Activated CD4-positive, CD25-positive, alpha-beta regulatory T cell treated with anti-CD3 and anti-CD28 coated beads, Interleukin-2, amount 50 U/mL, for 24 hours (primary cell): ENCODE data around the gene ITGA4.

Experiments used
- ATAC-seq, 2 donors: fragments of 150-1000 bp; cut with Tn5 transposase; one replicate each; pipeline ENCODE4 v1.10.0; 2021; ENCODE audit warnings: mild to moderate bottlenecking in 1 of 2, moderate library complexity in 1 of 2

The ITGA4 gene

DNA sequence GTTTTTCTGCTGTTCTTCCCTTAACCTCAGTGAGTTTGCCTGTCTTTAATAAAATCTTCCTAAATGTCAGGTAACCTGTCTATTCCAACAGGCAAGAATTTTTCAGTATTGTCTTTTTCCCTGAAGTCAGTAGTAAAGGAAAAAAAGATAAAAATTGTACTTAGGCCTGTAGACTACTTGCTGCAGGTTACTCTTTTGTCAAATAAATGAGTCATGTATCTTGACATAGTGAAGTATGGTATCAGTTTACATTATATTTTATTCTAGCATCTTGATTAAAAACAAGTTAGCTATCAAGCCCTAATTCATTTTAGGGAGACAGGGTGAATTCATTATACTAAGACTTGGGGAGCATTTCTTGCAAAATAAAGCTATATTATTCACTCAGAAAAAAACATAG, 59.8 kb downstream of the ITGA4 start:
- ATAC-seq = no peak

DNA sequence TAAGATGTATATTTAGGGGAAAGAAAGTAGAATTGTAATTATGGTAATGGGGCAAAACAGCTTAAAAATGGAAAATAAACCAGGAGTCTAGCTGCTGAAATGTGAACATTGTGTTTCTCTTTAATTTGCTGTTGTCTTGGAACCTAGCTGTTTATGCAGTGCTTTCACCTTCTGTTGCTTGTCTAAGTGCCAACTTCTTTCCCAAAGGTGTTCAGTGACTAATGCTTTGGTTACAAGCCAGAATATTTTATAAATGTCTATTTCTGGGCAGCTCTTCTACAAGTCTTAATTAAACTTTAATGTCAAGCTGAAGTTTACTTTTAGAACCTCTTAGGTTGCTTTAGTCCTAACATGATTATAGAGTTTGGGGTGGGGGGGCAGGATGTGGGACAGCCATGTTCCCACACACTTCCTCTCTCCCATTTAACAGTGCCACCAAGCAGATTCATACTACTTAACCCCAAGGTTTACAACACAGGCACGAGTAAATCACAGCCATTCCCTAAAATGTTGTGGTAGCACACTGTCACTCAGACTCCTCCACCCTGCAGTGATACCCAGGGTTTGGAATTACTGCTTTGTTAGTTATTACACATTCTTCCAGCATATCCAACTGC, 60.6 kb downstream of the ITGA4 start:
- ATAC-seq = no peak

DNA sequence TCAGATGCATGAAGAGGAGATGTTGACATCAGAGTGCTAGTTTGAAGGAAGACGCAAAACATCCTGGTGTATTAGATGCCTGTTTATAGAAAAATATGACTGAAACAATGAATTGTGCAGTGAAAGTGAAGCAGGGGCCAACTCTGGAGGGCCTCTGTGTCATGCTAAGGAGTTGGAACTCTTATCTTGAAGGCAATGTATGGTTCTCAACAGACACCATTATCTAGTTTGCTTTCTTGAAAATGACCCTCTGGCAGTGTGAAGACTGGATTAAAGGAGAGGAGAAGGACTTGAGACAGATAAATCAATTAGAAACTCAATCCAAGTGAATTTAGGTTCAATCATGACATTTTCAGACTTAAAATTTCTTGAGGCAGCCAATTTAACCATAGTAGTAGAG, 63.1 kb downstream of the ITGA4 start:
- ATAC-seq = no peak

DNA sequence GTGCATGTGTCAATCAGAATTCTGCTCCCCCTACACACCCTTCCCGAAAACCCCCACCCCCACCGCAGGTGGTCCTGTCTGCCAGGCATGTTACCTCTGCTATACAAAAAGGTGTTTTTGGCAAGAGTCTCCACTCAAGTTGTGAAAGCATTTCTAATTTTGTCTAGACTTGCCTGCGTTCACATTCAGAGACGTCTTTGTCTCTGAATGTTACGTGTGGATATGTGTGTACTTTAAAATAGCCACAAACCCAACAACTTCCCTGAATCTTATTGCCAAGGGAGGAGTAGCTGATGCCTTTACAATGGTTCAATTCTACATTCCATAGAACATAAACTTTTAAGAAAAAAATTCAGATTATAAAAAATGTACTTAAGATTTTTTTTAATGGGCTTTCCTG, 66.6 kb downstream of the ITGA4 start:
- no peak for ATAC-seq

DNA sequence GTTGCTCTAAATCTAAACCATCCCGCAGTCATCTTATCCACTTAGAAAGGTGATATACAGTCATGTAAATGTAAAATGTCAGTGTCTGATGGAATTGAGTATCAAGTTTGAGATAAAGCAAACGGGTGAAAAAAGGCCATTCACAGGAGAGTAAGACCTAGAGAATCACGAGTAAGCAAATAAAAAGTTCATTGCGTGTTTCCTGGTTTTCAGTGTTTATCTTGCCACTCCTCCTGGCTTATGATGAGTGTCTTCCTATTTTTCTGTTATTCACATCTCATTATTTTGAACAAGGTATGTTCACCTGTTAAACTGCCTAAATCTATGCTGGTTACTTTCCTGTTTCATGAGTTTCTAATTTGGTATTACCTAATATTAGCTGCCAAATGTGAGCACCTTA, 68.8 kb downstream of the ITGA4 start:
- no peak for ATAC-seq

DNA sequence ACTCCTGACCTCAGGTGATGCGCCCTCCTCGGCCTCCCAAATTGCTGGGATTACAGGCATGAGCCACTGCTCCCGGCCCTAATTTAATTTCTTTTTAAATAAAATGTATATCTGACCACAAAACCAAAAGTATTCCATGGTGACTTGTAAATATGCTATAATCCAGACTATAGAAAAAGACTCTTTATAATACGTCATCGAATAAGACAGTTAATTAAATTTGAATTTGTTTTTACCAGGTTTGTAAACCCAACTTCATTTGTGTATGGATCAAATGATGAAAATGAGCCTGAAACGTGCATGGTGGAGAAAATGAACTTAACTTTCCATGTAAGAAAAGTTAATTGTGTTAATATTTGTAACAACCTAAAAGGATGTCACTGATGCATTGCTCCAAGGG, 69.9 kb downstream of the ITGA4 start:
- ATAC-seq = no peak

DNA sequence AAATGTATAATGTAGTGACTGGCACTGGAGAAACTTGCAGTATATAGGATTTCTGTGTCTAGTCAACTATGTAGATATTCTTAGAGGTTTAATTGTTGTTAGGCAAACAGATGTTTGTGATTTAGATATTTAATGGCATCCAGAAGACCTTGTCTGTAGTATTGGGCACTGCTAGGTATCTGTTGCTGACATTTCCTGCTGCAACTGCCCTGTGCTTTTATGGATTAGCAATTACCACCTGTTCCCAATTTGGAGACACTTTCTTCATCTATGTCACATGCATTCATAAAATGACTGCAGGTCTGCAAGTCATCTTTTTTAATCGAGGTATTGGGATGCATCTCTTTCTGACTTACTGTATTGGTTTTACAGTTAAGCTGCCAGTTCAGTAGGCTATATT, 71.3 kb downstream of the ITGA4 start:
- no peak for ATAC-seq

DNA sequence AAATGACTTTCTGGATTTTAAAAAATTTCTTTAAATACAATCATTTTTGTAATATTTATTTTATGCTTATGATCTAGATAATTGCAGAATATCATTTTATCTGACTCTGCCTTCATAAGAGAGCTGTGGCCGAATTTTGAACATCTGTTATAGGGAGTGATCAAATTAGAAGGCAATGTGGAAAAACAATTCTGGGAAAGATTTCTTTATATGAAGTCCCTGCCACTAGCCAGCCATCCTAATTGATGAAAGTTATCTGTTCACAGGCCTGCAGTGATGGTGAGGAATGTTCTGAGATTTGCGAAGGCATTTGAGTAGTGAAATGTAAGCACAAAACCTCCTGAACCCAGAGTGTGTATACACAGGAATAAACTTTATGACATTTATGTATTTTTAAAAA, 79.5 kb downstream of the ITGA4 start:
- ATAC-seq = no peak

DNA sequence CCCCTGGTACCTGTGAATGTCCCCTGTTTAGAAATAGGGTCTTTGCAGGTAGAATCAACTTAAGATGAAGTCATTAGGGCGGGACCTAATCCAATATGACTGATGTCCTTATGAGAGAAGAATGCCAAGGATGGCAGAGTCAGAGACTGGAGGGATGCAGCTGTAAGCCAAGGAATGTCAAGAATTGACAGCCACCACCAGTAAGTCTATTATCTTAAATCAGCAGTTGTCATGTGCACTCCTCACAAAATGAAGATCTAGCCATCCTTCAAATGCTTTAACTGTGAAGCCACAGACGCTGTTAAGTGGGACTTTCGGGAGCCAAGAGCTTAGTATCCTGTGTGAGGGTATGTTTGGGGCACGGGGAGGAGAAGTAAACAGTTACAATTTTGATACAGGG, 83.2 kb downstream of the ITGA4 start:
- ATAC-seq = no peak

DNA sequence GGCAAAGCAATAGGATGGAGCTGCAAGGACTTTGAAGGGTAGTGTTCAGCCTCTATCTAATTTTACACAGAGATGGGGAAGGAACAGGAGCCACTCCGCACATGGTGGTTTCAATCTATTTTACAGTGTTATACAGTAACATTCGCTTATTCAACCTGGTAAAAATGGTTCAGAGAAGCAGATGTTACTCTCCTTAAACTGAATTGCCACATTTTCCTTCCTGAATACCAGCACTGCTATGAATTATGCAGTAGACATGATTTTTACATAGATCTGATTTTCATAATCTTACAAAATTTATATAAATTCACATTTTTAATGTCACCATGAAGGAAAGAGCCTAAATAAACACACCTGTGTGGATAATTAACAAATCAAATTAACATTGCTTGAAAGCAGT, 85.0 kb downstream of the ITGA4 start:
- no peak for ATAC-seq

DNA sequence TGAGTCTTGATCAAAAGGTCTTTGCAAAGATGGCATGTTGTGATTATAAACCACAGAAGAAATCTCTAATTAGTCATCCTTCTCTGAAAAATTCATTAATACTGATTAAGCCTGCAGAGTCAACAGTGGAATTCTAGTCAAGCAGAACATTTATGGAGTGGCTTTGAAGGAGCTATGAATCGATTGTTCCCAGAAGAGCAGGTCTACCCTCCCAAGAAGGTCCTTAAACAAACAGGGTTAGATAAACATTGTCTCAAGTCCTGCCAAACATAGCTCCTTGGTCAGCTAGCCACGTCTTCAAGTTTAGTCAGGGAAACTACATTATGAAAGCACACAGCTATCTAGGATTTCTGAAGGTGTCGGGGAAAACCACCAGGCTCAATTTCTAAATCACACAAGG, 88.9 kb downstream of the ITGA4 start:
- ATAC-seq = peak in 1 of 2 donors; percentile 43

DNA sequence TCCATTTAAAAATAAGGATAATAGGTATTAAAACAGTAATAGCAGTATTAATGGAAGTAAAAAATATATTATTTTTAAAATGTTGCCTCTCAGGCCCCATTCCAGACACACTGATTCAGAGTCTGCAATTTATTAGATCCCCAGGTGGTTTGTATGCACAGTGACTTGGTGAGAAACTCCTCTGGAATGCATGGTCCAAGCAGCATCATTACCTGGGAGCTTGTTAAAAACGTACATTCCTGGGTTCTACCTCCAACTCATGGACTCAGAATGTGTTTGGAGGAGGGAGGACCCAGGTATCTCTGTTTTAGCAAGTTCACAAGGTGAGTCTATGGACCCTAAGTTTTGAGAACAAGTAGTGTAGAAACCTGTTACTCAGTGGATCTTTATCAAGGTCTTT, 95.6 kb downstream of the ITGA4 start:
- ATAC-seq = no peak

DNA sequence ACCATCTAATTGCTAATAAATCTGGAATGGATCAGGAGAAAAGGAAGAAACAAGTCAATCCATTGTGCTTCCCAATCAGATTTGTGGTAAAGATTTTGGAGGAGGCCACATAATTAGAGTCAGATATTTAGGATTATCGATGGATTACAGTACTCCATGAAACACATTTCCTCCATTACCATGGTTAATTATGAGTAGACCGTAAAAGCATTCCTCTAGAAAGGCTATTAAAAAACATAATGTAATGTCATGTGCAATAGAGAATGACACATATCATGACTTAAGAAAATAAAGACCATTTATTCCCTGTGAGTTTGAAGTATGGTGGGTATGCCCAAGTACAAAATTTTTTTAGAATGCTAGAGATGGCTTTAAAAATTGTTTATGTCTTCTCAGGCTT, 96.1 kb downstream of the ITGA4 start:
- no peak for ATAC-seq

DNA sequence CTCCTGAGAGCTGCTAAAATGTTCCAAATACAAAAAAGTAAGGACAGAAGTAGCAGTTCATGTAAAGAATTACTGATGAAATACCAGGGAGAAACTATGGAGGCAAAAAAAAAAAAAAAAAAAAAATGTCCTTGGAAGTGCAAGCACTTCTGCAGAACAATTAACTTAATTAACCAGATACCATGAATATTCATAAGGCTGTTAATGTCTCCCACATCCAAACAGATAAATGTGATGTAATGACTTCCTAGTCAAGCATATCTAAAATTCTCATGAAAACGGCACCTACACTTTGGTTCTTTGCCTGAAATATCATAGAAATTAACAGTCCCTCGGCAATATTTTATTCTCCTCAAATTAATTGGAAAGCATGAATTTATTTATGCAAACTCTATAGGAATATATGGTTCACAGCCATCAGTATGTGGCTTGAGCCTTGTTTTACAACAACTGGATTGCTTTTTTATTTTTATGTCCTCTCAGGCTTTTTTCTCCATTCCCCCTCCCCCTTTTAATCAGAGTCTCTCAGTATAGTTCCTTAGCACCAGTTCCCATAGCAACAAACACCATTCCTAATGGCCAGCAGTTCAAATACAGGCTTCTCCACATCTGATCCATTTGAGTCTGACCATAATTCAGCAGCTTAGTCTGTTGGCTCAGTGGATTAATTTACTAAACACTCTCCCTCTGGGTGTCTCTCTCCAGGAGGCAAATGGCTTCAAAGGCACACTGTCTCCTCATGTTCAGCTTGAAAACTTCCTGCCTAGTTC, 97.1 kb downstream of the ITGA4 start:
- no peak for ATAC-seq

DNA sequence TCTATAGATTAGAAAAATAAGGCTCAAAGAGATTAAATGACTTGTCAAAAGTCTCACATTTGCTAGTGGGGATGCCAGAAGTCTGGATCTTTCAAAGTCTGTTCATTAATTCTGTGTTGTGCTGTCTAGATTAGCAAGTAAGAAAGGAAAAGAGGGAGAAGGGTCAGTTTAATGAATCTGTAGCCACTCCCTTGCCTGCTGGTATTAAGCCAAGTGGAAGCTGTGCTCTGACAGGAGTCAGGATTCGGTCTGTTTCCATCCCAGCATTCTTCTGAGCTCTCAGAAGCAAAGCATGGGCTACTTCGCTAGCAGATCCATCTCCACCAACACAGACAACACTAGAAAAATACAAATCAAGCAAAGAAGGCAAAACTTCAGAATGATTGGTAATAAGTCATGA, 101.2 kb downstream of the ITGA4 start:
- ATAC-seq = no peak

DNA sequence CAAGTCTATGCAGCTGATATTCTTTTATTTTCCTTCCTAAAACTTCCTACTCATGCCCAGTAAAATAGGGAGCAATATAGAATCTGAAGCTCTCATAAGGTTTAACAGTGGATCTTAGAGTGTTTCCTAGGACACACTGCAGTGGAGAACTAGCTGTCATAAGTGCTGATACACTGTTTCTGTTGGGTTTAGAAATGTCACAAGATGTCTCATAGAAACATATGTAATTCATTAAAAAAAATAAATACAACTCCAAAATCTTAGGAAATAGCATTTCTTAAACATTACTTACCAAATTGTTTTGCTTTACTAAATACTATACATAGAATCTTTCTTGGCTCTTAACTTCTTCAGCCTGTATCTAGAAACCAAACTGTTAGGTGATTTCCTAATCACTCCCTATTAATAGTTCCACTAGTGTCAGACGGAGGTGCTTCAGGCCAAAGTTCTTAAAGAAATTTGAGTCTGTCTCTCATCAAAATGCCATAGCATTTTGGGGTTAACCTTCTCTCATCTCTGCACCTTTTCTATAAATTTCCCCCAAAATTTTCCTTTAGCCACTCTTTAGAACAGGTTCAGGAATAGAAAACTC, 106.0 kb downstream of the ITGA4 start:
- ATAC-seq = no peak

DNA sequence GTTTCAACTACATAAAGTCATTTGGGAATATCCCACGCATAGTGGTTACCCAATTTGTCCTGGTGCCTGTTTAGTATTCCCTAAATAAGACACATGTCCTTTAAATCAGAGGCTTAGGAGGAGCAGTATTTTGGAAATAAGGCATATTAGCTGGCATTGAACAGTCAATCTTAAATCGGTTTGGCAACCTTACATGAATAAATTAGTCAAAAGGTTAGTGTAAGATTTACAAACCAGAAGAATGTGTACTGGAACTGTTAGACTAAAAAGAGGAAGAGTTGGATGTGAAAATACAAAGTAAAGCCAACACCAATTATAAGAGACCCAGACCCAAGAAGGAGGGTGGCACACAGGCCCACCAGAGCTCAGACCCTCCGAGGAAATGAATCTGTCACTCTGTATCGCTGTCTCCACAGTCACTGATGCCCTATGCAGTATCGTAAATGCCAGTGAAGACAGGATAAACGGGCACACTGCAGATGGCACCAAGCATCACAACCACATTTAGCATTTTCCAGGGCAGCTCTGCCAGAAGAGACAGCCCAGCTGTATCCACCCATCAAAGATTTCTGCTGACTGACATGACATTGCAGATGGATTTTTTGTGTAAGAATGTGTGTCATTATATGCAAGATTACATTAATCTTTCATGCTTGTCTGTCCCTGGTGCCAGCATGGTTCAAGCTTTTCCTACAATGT, 109.3 kb downstream of the ITGA4 start:
- no peak for ATAC-seq

DNA sequence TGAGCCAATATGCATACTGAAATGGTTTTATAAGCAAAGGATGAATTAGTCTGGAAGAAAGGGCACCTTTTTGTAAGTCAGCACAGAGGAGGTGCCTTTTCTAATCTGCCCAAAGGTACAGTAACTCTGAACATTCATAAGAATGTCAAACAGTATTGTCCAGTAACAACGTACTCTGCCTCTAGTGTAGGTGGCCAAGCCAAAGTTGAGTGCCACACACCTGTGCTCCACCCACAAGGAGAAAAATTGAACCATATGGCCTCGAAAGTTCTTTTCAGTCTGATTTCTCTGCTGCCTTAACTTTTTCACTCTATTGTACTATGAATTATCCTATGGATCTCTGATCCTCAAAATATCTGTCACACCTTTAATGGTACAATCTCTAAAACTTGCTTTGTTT, 112.9 kb downstream of the ITGA4 start:
- ATAC-seq = no peak

DNA sequence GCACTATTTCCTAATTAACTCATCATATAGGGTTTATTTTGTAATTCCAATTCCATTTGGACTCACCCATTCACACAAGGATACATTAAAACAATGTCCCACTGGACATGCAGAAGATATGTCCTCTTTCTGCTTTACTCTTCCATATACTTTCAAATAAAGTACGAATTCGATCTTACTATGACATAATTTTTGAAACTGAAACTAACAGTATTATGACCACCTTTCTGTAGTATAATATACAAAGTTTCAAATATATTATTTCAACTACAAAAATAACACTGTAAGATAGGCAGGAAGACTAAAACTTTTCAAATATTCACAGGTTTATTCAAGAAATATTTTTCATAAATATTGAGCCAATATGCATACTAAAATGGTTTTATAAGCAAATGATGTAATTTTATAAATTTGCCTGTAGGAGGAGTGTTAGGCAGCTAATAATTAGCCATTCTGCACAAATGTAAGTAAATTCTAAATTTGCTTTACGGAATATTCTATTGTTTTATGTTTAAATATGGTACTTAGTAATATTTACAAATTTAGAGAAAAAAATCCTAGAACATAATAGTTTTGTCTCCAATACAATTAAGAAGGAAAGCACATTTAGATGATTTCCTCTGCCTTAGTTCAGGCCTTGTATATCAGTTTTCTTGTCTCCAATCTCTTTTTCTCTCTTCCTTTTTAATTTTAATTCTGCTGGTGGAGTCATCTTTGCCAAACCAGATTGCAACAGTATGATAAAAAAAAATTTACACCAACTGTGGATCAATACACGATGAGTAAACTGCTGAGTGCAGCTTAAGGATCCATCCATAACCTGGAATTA, 113.9 kb downstream of the ITGA4 start:
- ATAC-seq = no peak

DNA sequence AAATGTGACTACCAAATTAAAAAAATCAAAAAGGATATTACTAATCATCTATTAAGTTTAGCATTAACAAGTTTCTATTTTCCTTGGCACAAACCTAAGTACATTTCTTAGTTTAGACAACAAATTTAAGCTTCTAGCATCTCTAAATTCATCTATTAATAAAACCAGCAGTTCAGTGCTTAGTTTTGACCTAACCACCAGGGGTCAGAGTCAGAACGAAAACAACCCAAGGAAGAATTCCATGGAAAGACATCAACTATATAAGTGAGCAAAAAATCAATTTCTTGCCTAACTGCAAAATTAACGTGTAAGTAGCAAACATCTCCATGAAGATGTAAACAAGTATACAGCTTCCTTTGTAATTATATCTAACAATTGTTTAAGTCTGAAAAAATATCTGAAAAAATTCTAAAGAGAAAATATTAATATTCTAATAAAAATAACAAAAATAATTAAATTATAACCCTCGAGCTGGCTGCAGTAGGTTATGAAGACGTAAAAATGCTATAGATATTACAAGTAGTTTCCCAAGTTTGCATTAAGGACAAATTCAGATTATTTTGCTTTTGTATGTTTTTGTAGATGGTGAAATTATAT, 116.1 kb downstream of the ITGA4 start:
- ATAC-seq = no peak

DNA sequence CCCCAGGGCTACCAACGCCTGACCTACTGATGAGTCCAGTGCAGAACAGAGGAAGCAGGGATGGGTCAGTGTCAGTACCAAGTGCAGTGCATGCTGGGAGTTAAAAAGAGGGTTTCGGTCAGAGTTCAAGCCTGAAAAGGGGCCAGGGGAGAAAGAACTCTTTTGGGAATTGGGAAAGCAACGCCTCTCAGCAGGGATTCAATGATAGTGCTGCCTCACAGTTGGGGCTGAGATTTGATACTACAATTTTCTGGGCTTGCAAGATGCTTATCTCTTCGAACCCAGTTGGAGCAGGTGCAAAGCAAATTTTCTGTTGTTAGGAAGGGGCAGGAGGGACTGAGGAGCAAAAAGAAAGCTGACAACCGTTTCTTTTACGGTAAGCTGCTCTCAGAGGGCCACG, 117.1 kb downstream of the ITGA4 start:
- no peak for ATAC-seq

DNA sequence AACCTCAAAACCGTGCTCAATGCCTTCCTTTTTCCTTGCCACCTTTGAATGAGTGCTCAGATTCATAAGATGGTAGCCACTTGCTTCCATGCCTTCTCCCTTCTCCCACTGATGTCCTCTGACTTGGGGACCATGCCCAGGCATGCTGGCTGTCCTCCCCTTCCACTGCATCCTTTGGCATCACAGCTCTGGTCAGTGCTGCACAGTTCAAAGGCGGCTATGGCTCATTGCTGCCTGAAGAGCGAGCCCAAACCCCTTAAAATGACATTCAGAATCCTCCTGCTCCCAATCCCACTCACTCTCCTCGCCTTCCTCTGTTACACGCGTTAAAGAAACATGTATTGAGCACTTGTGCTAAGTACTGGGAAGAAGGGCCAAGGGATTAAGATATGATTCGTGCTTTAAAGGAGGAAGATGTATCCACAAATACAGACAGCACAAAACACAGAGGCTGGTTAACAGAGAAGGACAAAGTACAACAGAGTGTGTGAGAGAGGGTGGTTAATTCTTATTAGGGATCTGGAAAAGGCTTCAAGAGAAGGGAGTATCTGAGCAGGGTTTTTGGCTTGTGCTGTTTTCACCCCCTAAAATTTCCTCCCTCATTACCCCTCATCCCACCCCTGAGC, 118.0 kb downstream of the ITGA4 start:
- no peak for ATAC-seq
